Heart left ventricle (tissue), 16 donors: ENCODE data around the gene TASP1. TPM values are rescaled to one million over a fixed set of nuclear protein-coding genes. Genes with fewer than 3 reads are reported as not detected.

Source experiments
- ATAC-seq, 4 donors: fragments of 200-7000 bp; cut with Tn5 transposase; one replicate each; pipeline ENCODE4 v1.9.1; 2020 to 2022; ENCODE audit warnings: moderate library complexity in 4 of 4, mild to moderate bottlenecking in 3 of 4, moderate number of reproducible peaks in 1 of 4
- DNase-seq, 5 donors: peaks; one replicate each; pipeline ENCODE4 v3.0.0-alpha.2; 2020
- H3K27ac ChIP-seq, 12 donors: fragments of 200-600 bp; sonication (generic) in 4 of 12; one replicate each; pipeline versions ENCODE4 v1.5.0 to v1.8.0; 2016 to 2022; ENCODE audit warnings: mild to moderate bottlenecking in 2 of 12
- H3K27me3 ChIP-seq, 9 donors: fragments of 200-600 bp; sonication (generic) in 2 of 9; one replicate each; pipeline versions ENCODE4 v1.5.1 to v1.8.0; 2016 to 2022; ENCODE audit warnings: mild to moderate bottlenecking in 3 of 9
- H3K36me3 ChIP-seq, 9 donors: fragments of 200-600 bp; sonication (generic) in 2 of 9; one replicate each; pipeline versions ENCODE4 v1.5.0 to v1.8.0; 2018 to 2022; ENCODE audit warnings: mild to moderate bottlenecking in 2 of 9
- H3K4me1 ChIP-seq, 12 donors: fragments of 200-600 bp; sonication (generic) in 4 of 12; one replicate each; pipeline versions ENCODE4 v1.5.0 to v1.8.0; 2016 to 2022; ENCODE audit warnings: mild to moderate bottlenecking in 3 of 12
- H3K4me3 ChIP-seq, 12 donors: fragments of 200-600 bp; sonication (generic) in 4 of 12; one replicate each; pipeline versions ENCODE4 v1.5.0 to v1.8.0; 2017 to 2022; ENCODE audit warnings: mild to moderate bottlenecking in 9 of 12, moderate library complexity in 4 of 12
- H3K9me3 ChIP-seq, 12 donors: fragments of 200-600 bp; sonication (generic) in 4 of 12; one replicate each; pipeline versions ENCODE4 v1.5.0 to v1.8.0; 2016 to 2022; ENCODE audit warnings: mild to moderate bottlenecking in 1 of 12
- CTCF ChIP-seq, 12 donors: fragments of 200-600 bp; sonication (generic) in 4 of 12; IDR thresholded peaks; one replicate each; pipeline versions ENCODE4 v1.5.0 to v1.8.0; 2018 to 2022; ENCODE audit warnings: antibody characterized with exemption in 12 of 12, mild to moderate bottlenecking in 5 of 12
- POLR2A ChIP-seq, 2 donors: fragments of 450-650 bp; IDR thresholded peaks; one replicate each; pipeline ENCODE4 v1.6.1; 2017; ENCODE audit warnings: antibody characterized with exemption in 2 of 2, mild to moderate bottlenecking in 2 of 2, moderate library complexity in 2 of 2
- WGBS, 4 donors: extraction: QIAGEN DNeasy Blood & Tissue Kit in 2 of 4; methylation state at CpG; one replicate each; pipeline versions ENCODE4 v1.1.5 to v1.1.7; 2013 to 2018; 5-methylcytosine and 5-hydroxymethylcytosine counted together
- intact Hi-C, 10 donors: fragments of 100-400 bp; cut with DNase I; formaldehyde crosslinking; loops; one replicate each; pipeline versions ENCODE4 v1.11.1 to v1.14.2; 2022
- polyA plus RNA-seq, 2 donors: library from polyadenylated mRNA; stranded (reverse); fragments of 200-250 nt; gene quantifications; one replicate each; pipeline ENCODE4 v1.2.3, GENCODE V29; 2013
- total RNA-seq, 9 donors: library from RNA; depleted of rRNA in 2 of 9; stranded (reverse); fragments of >200 nt in 2 of 9; fragmentation: NEBNext Ultra II Directional in 3 of 9; extraction: Animal tissue kit (Norgen Biotek cat#: 25700) in 3 of 9; gene quantifications; one replicate each; pipeline versions ENCODE4 v1.1.0 to v1.2.4, GENCODE V29; 2016 to 2023
- donor health status: ischemic (EF 13 %, LVEDD 7.1; RV severe dilation, severe dysfunction).
- donor health status: healthy with polysubstance abuse.
- donor health status: DM: no; HTN: yes; CAD: no.
- donor health status: DM: no; HTN: no; CAD: no.
- donor health status: ischemic (EF 25% LVEDD 6.9; RV normal size, moderate dysfunction).
- donor health status: ischemic (EF 25% LVEDD 5.7; RV mildly dilated, moderate dysfunction).
- donor health status: healthy.
- donor health status: DM: yes; HTN: yes; CAD: no.
- donor health status: ischemic (EF 35%, LVEDD 5.7; RV mildly dilated, moderate dysfunction).
- donor health status: nonischemic (EF 11% LVEDD 7.7; RV severe dilation, severe dysfunction).
- donor health status: DM: yes; HTN: yes; CAD: no.
- donor health status: PGD.
- donor health status: ischemic (EF 29% LVEDD 5.4; RV normal size, mild dysfunction).
- donor health status: nonischemic (EF 23%, LVEDD 6.1; RV moderate dilation, normal function).

The TASP1 gene
- total and polyA plus RNA-seq, 11 donors: 1.6 to 8.6 (median 5.3) TPM

GRCh38 chr20:13524339-13524738 lies 114.4 kb downstream of the TASP1 start:
- TF ChIP-seq CTCF (IDR thresholded peaks at IDR 0.05): no peak
- no peak for TF ChIP-seq POLR2A (IDR thresholded peaks at IDR 0.05)
- DNase-seq (no peak), ATAC-seq (no peak)
- 90 to 100% (median 96%) methylated on average over 1 of the region's 1 CpG for whole genome bisulfite sequencing, 4 donors
- intact Hi-C loops: no loop called here
- Histone ChIP-seq H3K36me3 (peaks cover 0 to 57% (median 8%) of the 10 kb centered on the region in 9 donors), H3K4me3 (no peak overlapping the region), H3K27me3 (no peaks in the 10 kb centered on the region), H3K9me3 (peaks cover 0 to 4% (median 0%) of the 10 kb centered on the region in 12 donors), H3K27ac (no peak overlapping the region), H3K4me1 (no peaks in the 10 kb centered on the region)

- H3K4me1 ChIP-seq: no peaks in the 10 kb centered on the region
- H3K27me3 ChIP-seq: no peaks in the 10 kb centered on the region
- H3K4me3 ChIP-seq: no peak overlapping the region
- DNase-seq (no peak), ATAC-seq (no peak)
- peaks cover 0 to 9% (median 0%) of the 10 kb centered on the region in 12 donors for H3K9me3 ChIP-seq
- no peak for TF ChIP-seq CTCF (IDR thresholded peaks at IDR 0.05)
- no peak for TF ChIP-seq POLR2A (IDR thresholded peaks at IDR 0.05)
- no peak overlapping the region for H3K27ac ChIP-seq
- H3K36me3 ChIP-seq: peaks cover 0 to 23% (median 2%) of the 10 kb centered on the region in 9 donors
- intact Hi-C loops: no loop called here
These were observed 120.9 kb downstream of the TASP1 start for GRCh38 chr20:13517831-13518230.

- Histone ChIP-seq H3K27ac (no peak overlapping the region), H3K27me3 (no peaks in the 10 kb centered on the region), H3K9me3 (peaks cover 0 to 20% (median 0%) of the 10 kb centered on the region in 12 donors), H3K4me3 (no peak overlapping the region), H3K36me3 (peaks cover 0 to 22% (median 2%) of the 10 kb centered on the region in 9 donors), H3K4me1 (no peaks in the 10 kb centered on the region)
- no peak for DNase-seq
- TF ChIP-seq CTCF (IDR thresholded peaks at IDR 0.05) (no peak), POLR2A (IDR thresholded peaks at IDR 0.05) (no peak)
- intact Hi-C loops: no loop called here
- 88 to 92% (median 91%) methylated on average over 5 of the region's 5 CpGs for WGBS, 4 donors
- ATAC-seq: no peak
These were observed 122.8 kb downstream of the TASP1 start for GRCh38 chr20:13515796-13516558.

DNA sequence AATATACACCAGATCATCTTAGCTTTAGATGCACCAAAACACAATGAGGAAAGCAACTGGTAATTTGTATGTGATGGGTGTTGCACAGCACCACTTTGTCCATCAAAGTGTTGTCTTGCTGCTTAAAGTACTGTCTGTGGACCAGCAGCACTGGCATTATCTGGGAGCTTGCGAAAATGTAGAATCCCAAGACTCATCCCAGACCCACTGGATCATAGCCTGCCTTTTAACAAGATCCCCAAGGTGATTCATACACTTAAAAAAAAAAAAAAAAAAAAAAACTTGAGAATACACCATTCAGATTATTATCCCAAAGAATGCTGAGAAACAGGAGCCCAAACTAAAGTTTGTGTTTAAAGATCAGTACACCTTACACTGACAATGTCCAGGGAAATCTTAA lies 123.4 kb downstream of the TASP1 start:
- Histone ChIP-seq H3K27ac (no peak overlapping the region), H3K27me3 (no peaks in the 10 kb centered on the region), H3K4me1 (no peaks in the 10 kb centered on the region), H3K4me3 (no peak overlapping the region), H3K9me3 (peaks cover 0 to 19% (median 0%) of the 10 kb centered on the region in 12 donors), H3K36me3 (peaks cover 0 to 22% (median 2%) of the 10 kb centered on the region in 9 donors)
- DNase-seq (no peak), ATAC-seq (no peak)
- 96 to 100% (median 98%) methylated on average over 1 of the region's 1 CpG for WGBS, 4 donors
- TF ChIP-seq CTCF (IDR thresholded peaks at IDR 0.05) (no peak), POLR2A (IDR thresholded peaks at IDR 0.05) (no peak)
- intact Hi-C loops: no loop called here
